HCT116 (cell line): ENCODE data around the gene ZNF584. TPM values are rescaled to one million over a fixed set of nuclear protein-coding genes. Genes with fewer than 3 reads are reported as not detected.
A peak's percentile ranks its signal among the peaks of the same experiment; 100 is the strongest.

Source experiments
- ATAC-seq: fragments of 200-7000 bp; cut with Tn5 transposase; 2 replicates; pipeline ENCODE4 v1.9.1; 2020; ENCODE audit warnings: mild to moderate bottlenecking, moderate library complexity
- BruUV-seq: library from RNA; stranded (reverse); fragments of 400-500 nt; replicated peaks from 2 replicates; lab custom pipeline; 2021; lab: Mats Ljungman, UMichigan
- CTCF ChIA-PET: fragments of 300-600 bp; sonication (Branson Sonifier 250); formaldehyde crosslinking; loops from one replicate; lab custom pipeline; 2021; ENCODE audit warnings: antibody characterized with exemption; lab: Charles Lee
- POLR2A ChIA-PET: fragments of 300-600, 350-600 bp; sonication (Branson Sonifier 250); formaldehyde crosslinking; loops from one replicate; lab custom pipeline; 2021; ENCODE audit warnings: antibody characterized with exemption; lab: Charles Lee
- RAD21 ChIA-PET, 2 experiments: fragments of 300-600 bp; sonication (Branson Sonifier 250); formaldehyde crosslinking; loops; one replicate each; lab custom pipeline; 2023; ENCODE audit warnings: low total read pairs in 2 of 2; ENCODE audit not compliant: uncharacterized antibody in 2 of 2, unreplicated experiment in 2 of 2, low non-redundant PET in 1 of 2; lab: Charles Lee
- DNase-seq: peaks from one replicate; pipeline ENCODE4 v3.0.0-alpha.2; 2010; ENCODE audit warnings: low read depth, low spot score
- H2AFZ ChIP-seq: fragments of 200-600 bp; shearing (Covaris generic), sonication (generic); 2 replicates; pipeline ENCODE4 v1.6.1; 2017; ENCODE audit warnings: low read depth, mixed run types, mixed read lengths, antibody characterized with exemption, low read length; ENCODE audit not compliant: poor library complexity, severe bottlenecking
- H3K27ac ChIP-seq: 2 replicates; pipeline ENCODE4 v1.5.1; 2012; ENCODE audit warnings: low read depth, low read length
- H3K27me3 ChIP-seq: fragments of 200-600 bp; sonication (generic); 2 replicates; pipeline ENCODE4 v1.6.1; 2016; ENCODE audit warnings: mixed run types, low read length, mixed read lengths; ENCODE audit not compliant: insufficient read depth
- H3K36me3 ChIP-seq, 2 experiments: fragments of 200-500 bp in 1 of 2; fragments of 200-600 bp in 1 of 2; sonication (Bioruptor generic) in 1 of 2; sonication (generic) in 1 of 2; 2 replicates each; pipeline versions ENCODE4 v1.5.1 to v1.6.1; 2014 to 2016; ENCODE audit warnings: low read length in 2 of 2, inconsistent platforms in 1 of 2, mixed read lengths in 1 of 2, mixed run types in 1 of 2; ENCODE audit not compliant: insufficient read depth in 2 of 2, control insufficient read depth in 1 of 2
- H3K4me1 ChIP-seq, 2 experiments: fragments of 200-600 bp in 1 of 2; sonication (generic) in 1 of 2; 2 replicates each; pipeline versions ENCODE4 v1.5.1 to v1.6.1; 2012 to 2017; ENCODE audit warnings: low read length in 2 of 2, inconsistent platforms in 1 of 2, mild to moderate bottlenecking in 1 of 2, mixed read lengths in 1 of 2, mixed run types in 1 of 2, moderate library complexity in 1 of 2; ENCODE audit not compliant: insufficient read depth in 2 of 2, control insufficient read depth in 1 of 2
- H3K4me2 ChIP-seq: fragments of 200-600 bp; sonication (generic); 2 replicates; pipeline ENCODE4 v1.6.1; 2017; ENCODE audit warnings: mixed run types, low read length, mixed read lengths
- H3K4me3 ChIP-seq, 2 experiments: fragments of 200-600 bp in 1 of 2; sonication (generic) in 1 of 2; replicated peaks in 1 of 2; 2 replicates each; pipeline ENCODE4 v1.5.1; 2011 to 2016; ENCODE audit warnings: low read length in 2 of 2, control low read depth in 1 of 2, low read depth in 1 of 2, mild to moderate bottlenecking in 1 of 2, mixed read lengths in 1 of 2, mixed run types in 1 of 2
- H3K79me2 ChIP-seq: fragments of 200-600 bp; sonication (generic); 2 replicates; pipeline ENCODE4 v1.6.1; 2017; ENCODE audit warnings: mild to moderate bottlenecking, mixed run types, low read length, moderate library complexity, mixed read lengths; ENCODE audit not compliant: insufficient read depth
- H3K9ac ChIP-seq: fragments of 200-600 bp; sonication (generic); 2 replicates; pipeline ENCODE4 v1.6.1; 2016; ENCODE audit warnings: low read length, mixed read lengths
- H3K9me2 ChIP-seq: fragments of 200-600 bp; sonication (generic), shearing (Covaris generic); 2 replicates; pipeline ENCODE4 v1.6.1; 2017; ENCODE audit warnings: mixed run types, mild to moderate bottlenecking, moderate library complexity; ENCODE audit not compliant: insufficient read depth
- H3K9me3 ChIP-seq, 2 experiments: fragments of 200-500 bp in 1 of 2; fragments of 200-600 bp in 1 of 2; sonication (Bioruptor generic) in 1 of 2; sonication (generic) in 1 of 2; 2 replicates each; pipeline ENCODE4 v1.6.1; 2014 to 2017; ENCODE audit warnings: low read length in 2 of 2, mixed read lengths in 2 of 2, inconsistent platforms in 1 of 2, low read depth in 1 of 2, mild to moderate bottlenecking in 1 of 2, mixed run types in 1 of 2, moderate library complexity in 1 of 2; ENCODE audit not compliant: control insufficient read depth in 1 of 2, insufficient read depth in 1 of 2
- H4K20me1 ChIP-seq: fragments of 200-600 bp; sonication (generic), shearing (Covaris generic); 2 replicates; pipeline ENCODE4 v1.6.1; 2017; ENCODE audit warnings: mixed run types, mild to moderate bottlenecking, moderate library complexity; ENCODE audit not compliant: insufficient read depth
- CEBPB ChIP-seq: IDR thresholded peaks from 2 replicates; pipeline ENCODE4 v1.6.1; 2012; ENCODE audit warnings: low read depth
- EZH2 ChIP-seq: fragments of 200-600 bp; sonication (generic); IDR thresholded peaks from 2 replicates; pipeline ENCODE4 v1.6.1; 2017; ENCODE audit warnings: antibody characterized with exemption, mixed run types
- EZH2phosphoT487 ChIP-seq: fragments of 200-600 bp; IDR thresholded peaks from 2 replicates; pipeline ENCODE4 v1.6.1; 2018; ENCODE audit warnings: antibody characterized with exemption, borderline replicate concordance
- JUND ChIP-seq: IDR thresholded peaks from 2 replicates; pipeline ENCODE4 v1.6.1; 2012
- POLR2A ChIP-seq: IDR thresholded peaks from 2 replicates; pipeline ENCODE4 v1.7.0; 2011; ENCODE audit warnings: borderline replicate concordance; ENCODE audit not compliant: insufficient read depth, insufficient read length; ENCODE audit errors: extremely low read depth
- POLR2AphosphoS5 ChIP-seq: IDR thresholded peaks from 2 replicates; pipeline ENCODE4 v1.6.1; 2011; ENCODE audit warnings: mild to moderate bottlenecking, low read depth, low read length, moderate library complexity
- RAD21 ChIP-seq: IDR thresholded peaks from 2 replicates; pipeline ENCODE4 v1.6.1; 2012; ENCODE audit warnings: low read depth, mild to moderate bottlenecking
- SIN3A ChIP-seq: IDR thresholded peaks from 2 replicates; pipeline ENCODE4 v1.6.1; 2012; ENCODE audit warnings: low read depth
- SP1 ChIP-seq: IDR thresholded peaks from 2 replicates; pipeline ENCODE4 v1.6.1; 2012; ENCODE audit warnings: low read depth
- TCF7L2 ChIP-seq: IDR thresholded peaks from 2 replicates; pipeline ENCODE4 v1.7.0; 2011; ENCODE audit warnings: borderline replicate concordance, inconsistent platforms; ENCODE audit not compliant: insufficient read depth, insufficient read length; ENCODE audit errors: extremely low read depth
- ZNF274 ChIP-seq: fragments of 200-500 bp; sonication (Bioruptor generic); IDR thresholded peaks from 2 replicates; pipeline ENCODE4 v1.6.1; 2014; ENCODE audit warnings: mild to moderate bottlenecking, low read depth, low read length, inconsistent platforms
- intact Hi-C: fragments of 100-400 bp; cut with micrococcal nuclease; formaldehyde crosslinking; loops from 2 replicates; pipeline ENCODE4 v1.10.0; 2022
- total RNA-seq: library from RNA; stranded (reverse); gene quantifications from one replicate; pipeline ENCODE4 v1.2.1, GENCODE V29; 2021; ENCODE audit not compliant: unreplicated experiment
- TF ChIP-seq, protein P1 (sequence below): IDR thresholded peaks from 2 replicates; pipeline ENCODE4 v1.6.1; 2012; ENCODE audit warnings: low read depth
- TF ChIP-seq, protein P2 (sequence below), 3 experiments: fragments of 200-600 bp in 1 of 3; sonication (generic) in 1 of 3; IDR thresholded peaks in 2 of 3; conservative IDR thresholded peaks in 1 of 3; 2 replicates each; pipeline ENCODE4 v1.5.1; 2012 to 2017; ENCODE audit warnings: low read depth in 2 of 3, low read length in 2 of 3, antibody characterized with exemption in 1 of 3, borderline replicate concordance in 1 of 3, control low read depth in 1 of 3, mild to moderate bottlenecking in 1 of 3, mixed read lengths in 1 of 3, mixed run types in 1 of 3, moderate library complexity in 1 of 3; ENCODE audit not compliant: insufficient read depth in 1 of 3
- TF ChIP-seq, protein P3 (sequence below): IDR thresholded peaks from 2 replicates; pipeline ENCODE4 v1.6.1; 2012

Gene ZNF584
- total RNA-seq, 1 experiment from 2014 or later = 25.8 TPM

DNA sequence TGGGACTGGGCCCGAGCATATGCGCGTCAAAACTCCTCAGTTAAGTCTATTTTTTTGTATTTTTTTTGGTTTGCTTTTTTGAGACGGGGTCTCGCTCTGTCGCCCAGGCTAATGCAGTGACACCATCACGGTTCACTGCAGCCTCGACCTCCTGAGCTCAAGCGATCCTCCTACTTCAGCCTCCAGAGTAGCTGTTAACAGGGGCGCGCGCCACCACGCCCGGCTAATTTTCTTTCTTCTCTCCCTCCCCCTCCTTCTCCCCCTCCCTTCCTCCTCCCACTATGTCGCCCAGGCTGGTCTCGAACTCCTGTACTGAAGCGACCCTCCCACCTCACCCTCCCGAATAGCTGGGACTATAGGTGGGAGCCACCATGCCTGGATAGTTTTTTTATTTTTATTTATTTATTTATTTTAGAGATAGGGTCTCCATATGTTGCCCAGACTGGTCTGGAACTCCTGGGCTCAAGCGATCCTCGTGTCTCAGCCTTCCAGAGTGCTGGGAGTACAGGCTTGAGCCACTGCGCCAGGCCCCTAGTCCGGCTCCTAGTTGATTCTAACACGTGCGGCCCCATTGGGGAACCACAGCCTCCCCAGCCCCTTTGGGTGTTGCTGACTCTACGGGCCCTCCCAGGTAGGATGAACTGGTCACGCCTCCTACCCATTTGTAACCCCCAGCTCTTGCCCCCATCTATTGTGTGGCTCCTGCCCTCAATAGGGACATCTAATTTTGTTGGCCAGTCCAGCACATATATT is 26.8 kb upstream of the ZNF584 start:
- H3K9me3 ChIP-seq = no peaks in the 10 kb centered on the region
- H3K4me3 ChIP-seq = peak overlapping the region; percentile 59 to 92
- no peaks in the 10 kb centered on the region for H3K27me3 ChIP-seq
- no peak for DNase-seq
- H3K27ac ChIP-seq = peak overlapping the region; percentile 92
- TF ChIP-seq EZH2phosphoT487 (no peak), ZNF274 (no peak), SP1 (no peak), POLR2AphosphoS5 (no peak), POLR2A (no peak), SIN3A (no peak), TCF7L2 (no peak), CEBPB (no peak), JUND (no peak), RAD21 (no peak), EZH2 (no peak)
- TF ChIP-seq, protein P1, sequence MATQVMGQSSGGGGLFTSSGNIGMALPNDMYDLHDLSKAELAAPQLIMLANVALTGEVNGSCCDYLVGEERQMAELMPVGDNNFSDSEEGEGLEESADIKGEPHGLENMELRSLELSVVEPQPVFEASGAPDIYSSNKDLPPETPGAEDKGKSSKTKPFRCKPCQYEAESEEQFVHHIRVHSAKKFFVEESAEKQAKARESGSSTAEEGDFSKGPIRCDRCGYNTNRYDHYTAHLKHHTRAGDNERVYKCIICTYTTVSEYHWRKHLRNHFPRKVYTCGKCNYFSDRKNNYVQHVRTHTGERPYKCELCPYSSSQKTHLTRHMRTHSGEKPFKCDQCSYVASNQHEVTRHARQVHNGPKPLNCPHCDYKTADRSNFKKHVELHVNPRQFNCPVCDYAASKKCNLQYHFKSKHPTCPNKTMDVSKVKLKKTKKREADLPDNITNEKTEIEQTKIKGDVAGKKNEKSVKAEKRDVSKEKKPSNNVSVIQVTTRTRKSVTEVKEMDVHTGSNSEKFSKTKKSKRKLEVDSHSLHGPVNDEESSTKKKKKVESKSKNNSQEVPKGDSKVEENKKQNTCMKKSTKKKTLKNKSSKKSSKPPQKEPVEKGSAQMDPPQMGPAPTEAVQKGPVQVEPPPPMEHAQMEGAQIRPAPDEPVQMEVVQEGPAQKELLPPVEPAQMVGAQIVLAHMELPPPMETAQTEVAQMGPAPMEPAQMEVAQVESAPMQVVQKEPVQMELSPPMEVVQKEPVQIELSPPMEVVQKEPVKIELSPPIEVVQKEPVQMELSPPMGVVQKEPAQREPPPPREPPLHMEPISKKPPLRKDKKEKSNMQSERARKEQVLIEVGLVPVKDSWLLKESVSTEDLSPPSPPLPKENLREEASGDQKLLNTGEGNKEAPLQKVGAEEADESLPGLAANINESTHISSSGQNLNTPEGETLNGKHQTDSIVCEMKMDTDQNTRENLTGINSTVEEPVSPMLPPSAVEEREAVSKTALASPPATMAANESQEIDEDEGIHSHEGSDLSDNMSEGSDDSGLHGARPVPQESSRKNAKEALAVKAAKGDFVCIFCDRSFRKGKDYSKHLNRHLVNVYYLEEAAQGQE = no peak
- TF ChIP-seq, protein P2, sequence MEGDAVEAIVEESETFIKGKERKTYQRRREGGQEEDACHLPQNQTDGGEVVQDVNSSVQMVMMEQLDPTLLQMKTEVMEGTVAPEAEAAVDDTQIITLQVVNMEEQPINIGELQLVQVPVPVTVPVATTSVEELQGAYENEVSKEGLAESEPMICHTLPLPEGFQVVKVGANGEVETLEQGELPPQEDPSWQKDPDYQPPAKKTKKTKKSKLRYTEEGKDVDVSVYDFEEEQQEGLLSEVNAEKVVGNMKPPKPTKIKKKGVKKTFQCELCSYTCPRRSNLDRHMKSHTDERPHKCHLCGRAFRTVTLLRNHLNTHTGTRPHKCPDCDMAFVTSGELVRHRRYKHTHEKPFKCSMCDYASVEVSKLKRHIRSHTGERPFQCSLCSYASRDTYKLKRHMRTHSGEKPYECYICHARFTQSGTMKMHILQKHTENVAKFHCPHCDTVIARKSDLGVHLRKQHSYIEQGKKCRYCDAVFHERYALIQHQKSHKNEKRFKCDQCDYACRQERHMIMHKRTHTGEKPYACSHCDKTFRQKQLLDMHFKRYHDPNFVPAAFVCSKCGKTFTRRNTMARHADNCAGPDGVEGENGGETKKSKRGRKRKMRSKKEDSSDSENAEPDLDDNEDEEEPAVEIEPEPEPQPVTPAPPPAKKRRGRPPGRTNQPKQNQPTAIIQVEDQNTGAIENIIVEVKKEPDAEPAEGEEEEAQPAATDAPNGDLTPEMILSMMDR (IDR thresholded peaks at IDR 0.05 in 2 of 3, conservative IDR thresholded peaks at IDR 0.05 in 1 of 3; ENCODE audit: borderline replicate concordance in 1 of 3, insufficient read depth in 1 of 3, low read depth in 2 of 3, low read length in 2 of 3) = no peak
- TF ChIP-seq, protein P3, sequence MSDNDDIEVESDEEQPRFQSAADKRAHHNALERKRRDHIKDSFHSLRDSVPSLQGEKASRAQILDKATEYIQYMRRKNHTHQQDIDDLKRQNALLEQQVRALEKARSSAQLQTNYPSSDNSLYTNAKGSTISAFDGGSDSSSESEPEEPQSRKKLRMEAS = no peak
- TF ChIP-seq, all 23 proteins: peak for 0
- Histone ChIP-seq H2AFZ (no peak overlapping the region), H4K20me1 (no peaks in the 10 kb centered on the region), H3K4me2 (peak overlapping the region; percentile 100), H3K9me2 (no peaks in the 10 kb centered on the region), H3K9ac (peak overlapping the region; percentile 89), H3K4me1 (peaks cover 18 to 40% of the 10 kb centered on the region in 2 experiments), H3K36me3 (0 out of 4 replicates have a peak, but pooled peaks cover 0 to 2% of the 10 kb centered on the region in 2 experiments), H3K79me2 (peaks cover 24% of the 10 kb centered on the region)
- ChIA-PET POLR2A (interaction anchor here (0.6 kb wide), 1 partner anchor 139 kb away, joined by 3 read pairs; no protein-coding TSS in a partner anchor), RAD21 (no interaction called here), CTCF (no interaction called here)
- ATAC-seq = no peak
- intact Hi-C loops = loop anchor here (1.0 kb wide), 1 partner anchor 19 kb away; the partner anchor contains the start of gene ZNF497
- TSS peak; percentile 51 for BruUV-seq
